T47D (cell line): ENCODE data around the gene ITPKC.

ENCODE experiments used
- DNase-seq, 2 experiments: peaks; one replicate each; pipeline versions ENCODE4 v3.0.0 to v3.0.0-alpha.2; 2011 to 2012; ENCODE audit warnings: low read depth in 1 of 2, low spot score in 1 of 2
- JUND ChIP-seq: IDR thresholded peaks from 2 replicates; pipeline ENCODE4 v1.6.1; 2012; ENCODE audit warnings: low read depth
- in situ Hi-C: cut with HindIII; loops from 2 replicates; pipeline ENCODE4 v1.10.0; 2016; ENCODE audit warnings: low sequenced_read_pairs, low pct_unique_long_range_greater_than_20kb

Gene ITPKC

GRCh38 chr19:40684280-40684679 lies 32.6 kb upstream of the ITPKC start:
- DNase-seq, result no peak
- in situ Hi-C loops, result no loop called here
- no peak for TF ChIP-seq JUND

DNA sequence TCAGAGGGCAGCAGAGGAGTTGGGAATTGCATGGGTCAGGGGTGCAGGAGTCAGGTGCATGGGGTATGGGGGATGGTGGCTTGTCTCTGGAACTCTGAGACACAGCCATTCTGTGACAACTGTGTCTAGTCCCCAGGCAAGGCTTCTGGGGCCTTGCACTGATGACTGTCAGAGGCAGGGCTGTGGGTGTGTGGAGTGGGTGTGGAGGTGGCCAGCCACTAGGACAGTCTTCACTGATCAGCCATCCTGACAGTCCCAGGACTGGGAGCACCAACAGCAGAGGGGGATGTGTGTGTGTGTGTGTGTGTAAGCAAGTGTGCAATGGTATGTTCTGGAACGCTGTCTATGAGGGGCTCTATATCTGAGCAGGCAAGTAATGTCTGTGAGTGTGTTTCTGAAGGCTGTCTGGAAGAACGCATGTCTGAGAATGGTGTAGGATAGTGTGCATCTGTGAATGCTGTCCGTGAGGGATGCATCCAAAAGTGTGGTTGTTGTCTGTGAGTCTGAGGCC lies 31.8 kb upstream of the ITPKC start:
- no peak for TF ChIP-seq JUND
- in situ Hi-C loops, result no loop called here
- DNase-seq, result no peak

- no peak for TF ChIP-seq JUND
- no peak for DNase-seq
- in situ Hi-C loops, result no loop called here
Observed at GRCh38 chr19:40685563-40685962, 31.3 kb upstream of the ITPKC start.

GRCh38 chr19:40686882-40687524 lies 29.9 kb upstream of the ITPKC start:
- no peak for TF ChIP-seq JUND
- in situ Hi-C loops, result no loop called here
- DNase-seq, result no peak

DNA sequence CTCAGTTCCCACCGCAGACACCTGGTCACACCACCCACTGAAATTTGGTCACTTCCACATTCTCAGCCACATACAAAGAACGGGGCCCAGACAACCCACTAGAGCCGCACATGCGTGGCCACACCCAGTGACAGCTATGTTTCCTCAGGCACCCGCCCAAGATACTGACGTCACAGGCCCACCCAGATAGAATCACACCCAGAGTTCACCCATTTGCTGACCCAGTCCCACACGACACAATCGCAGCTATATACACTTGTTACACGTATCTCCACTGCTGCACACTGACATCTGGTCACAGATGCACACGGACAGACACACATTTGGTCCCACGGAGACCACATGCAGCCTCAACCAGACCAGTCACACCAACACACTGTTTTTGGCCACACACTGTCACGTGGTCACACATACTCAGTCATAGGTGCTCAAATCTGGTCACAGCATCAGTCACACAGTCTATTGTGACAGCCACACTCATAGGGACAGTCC lies 29.3 kb upstream of the ITPKC start:
- in situ Hi-C loops, result no loop called here

DNA sequence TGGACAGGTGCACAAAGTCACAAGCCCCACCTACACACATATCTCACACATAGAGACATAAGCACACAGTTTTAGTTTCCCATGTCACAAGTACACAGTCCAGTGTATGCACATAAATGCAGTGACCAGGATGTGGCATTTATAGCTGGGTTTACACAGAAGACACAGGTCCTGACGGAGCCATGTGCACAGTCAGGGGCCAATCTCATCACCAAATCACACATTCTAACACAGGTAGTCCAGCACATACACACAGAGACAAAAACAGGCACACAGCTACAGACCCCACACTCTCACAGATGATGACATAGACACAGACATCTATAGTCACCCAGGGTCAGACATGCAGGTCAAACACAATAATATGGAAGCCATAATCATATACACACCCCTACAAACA lies 28.6 kb upstream of the ITPKC start:
- TF ChIP-seq JUND, result no peak
- no peak for DNase-seq
- in situ Hi-C loops, result no loop called here

More for the DNA sequence above, 29.3 kb upstream of the ITPKC start:
- DNase-seq, result no peak
- no peak for TF ChIP-seq JUND

DNA sequence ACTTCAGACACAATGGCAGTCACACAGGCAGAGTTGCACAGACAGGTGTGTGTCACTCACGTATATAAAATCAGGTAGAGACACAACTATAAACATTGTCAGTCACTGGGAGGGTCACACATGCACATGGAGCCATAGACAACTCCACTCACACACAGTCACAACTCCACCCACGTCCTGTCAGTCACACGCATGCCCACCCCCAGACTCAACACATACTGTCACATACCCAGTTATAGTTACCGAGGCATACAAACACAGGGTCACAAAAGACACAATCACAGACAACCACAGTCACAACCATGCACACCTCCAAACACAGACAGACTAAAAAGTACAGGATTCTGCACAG lies 27.9 kb upstream of the ITPKC start:
- TF ChIP-seq JUND, result no peak
- in situ Hi-C loops, result no loop called here
- DNase-seq, result no peak

GRCh38 chr19:40689339-40690049 lies 27.4 kb upstream of the ITPKC start:
- TF ChIP-seq JUND, result no peak
- no peak for DNase-seq
- in situ Hi-C loops, result no loop called here

- no peak for TF ChIP-seq JUND
- DNase-seq, result no peak
- in situ Hi-C loops, result no loop called here
Observed at GRCh38 chr19:40690050-40690692, 26.7 kb upstream of the ITPKC start, which contains the start of gene NUMBL. Gene NUMBL (minus strand): TSS chr19:40690651. CDS start chr19:40690483, 168 bp downstream.

DNA sequence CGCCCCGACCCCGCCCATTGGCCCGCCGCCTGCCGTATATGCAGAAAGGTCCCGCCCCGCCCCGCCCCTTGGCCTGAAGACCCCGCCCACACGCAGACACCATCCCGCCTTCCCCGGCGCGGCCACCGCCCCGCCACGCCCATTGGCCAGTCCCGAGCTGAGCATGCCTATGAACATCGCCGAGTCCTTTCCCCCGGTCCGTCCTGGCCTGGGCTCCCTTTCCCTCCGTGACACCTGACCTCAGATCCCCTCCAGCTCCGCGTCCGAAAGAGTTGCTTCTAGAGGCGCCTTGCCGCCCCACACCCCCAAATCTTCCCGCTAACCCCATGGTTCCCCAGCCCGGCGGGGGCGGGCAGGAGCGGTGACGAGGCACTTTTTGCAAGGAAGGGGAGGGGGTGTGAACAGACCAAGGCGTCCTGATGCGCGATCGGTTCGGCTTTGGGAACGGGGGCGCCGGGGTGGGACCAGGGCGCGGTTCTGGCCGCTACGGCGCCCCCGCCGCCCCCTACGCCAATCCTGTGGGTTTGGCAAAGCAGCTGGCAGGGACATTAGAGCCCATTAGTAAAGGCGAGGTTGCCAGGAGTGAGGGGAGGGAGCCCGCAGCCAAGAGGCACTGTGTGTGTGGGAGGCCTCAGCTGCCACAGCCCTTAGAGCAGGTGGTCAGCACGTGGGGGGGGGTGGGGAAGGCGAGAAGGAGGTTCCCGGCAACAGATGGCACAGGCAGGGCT lies 26.1 kb upstream of the ITPKC start:
- no peak for TF ChIP-seq JUND
- in situ Hi-C loops, result no loop called here
- peak; percentile 85 to 89 for DNase-seq

DNA sequence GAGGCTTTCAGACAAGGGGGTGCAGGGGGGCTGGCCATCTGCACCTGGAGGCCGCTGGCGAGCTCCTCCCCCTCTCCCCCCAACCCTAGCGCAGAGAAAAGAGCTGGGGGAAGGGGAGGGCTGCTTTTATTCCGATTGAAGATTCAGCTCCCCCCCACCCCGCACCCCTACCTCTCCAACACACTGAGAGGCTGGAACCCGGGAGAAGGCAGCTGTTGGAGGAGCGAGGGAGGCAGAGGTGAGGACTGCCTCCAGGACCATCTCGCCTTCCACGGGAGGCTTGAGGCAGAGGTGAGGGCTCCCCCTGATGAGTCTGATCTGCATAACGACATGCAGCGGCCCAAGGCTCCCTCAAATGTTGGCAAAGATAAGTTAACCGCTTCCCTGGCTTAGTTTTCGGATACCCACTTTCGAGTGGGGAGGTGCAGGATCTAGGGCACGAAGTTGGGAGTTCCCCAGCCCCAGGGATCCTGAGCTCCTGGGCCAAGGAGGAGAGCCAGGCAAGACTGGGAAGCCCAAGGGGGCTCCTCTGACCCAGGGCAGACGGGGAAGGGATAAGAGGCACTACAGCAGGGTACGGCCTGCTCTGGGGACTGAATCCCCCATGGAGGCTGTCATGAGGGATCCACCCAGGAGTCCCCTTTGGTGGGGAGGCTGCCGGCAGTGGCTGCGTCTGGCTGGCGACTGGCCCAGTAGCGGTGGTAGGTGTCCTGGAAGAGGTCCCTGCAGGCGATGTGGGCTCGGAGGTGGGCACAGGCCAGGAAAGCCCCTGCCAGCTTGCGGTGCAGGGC lies 25.3 kb upstream of the ITPKC start:
- DNase-seq, result no peak
- no peak for TF ChIP-seq JUND
- in situ Hi-C loops, result no loop called here

GRCh38 chr19:40692212-40692551 lies 24.7 kb upstream of the ITPKC start:
- TF ChIP-seq JUND, result no peak
- DNase-seq, result no peak
- in situ Hi-C loops, result no loop called here
